GM19324 (cell line): Measurements from ENCODE around the gene CACTIN.
"Not testable (repeated sequence)": the region's sequence is repeated elsewhere in the genome, so short reads cannot be mapped to it uniquely, and the experiment has no call there.

Source experiments
- ATAC-seq: cut with Tn5 transposase; IDR thresholded peaks from one replicate; pipeline ENCODE4 v1.9.1; 2021; ENCODE audit warnings: mild to moderate bottlenecking, moderate library complexity; ENCODE audit not compliant: unreplicated experiment, low FRiP score

CACTIN gene

DNA sequence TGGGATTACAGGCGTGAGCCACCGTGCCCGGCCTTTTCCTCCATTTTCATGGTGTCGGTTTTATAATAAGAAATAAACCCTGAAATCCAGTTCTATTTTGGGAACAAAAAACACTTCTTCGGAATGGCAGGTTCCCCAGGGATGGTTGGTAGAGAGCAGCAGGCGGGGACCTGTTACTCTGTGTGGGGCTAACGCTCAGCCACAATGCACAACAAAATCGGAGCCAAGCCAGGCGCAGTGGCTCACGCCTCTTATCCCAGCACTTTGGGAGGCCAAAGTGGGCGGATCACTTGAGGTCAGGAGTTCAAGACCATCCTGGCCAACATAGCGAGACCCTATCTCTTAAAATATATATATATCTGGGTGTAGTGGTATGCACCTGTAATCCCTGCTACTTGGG, 25.6 kb downstream of the CACTIN start:
- ATAC-seq: no peak

DNA sequence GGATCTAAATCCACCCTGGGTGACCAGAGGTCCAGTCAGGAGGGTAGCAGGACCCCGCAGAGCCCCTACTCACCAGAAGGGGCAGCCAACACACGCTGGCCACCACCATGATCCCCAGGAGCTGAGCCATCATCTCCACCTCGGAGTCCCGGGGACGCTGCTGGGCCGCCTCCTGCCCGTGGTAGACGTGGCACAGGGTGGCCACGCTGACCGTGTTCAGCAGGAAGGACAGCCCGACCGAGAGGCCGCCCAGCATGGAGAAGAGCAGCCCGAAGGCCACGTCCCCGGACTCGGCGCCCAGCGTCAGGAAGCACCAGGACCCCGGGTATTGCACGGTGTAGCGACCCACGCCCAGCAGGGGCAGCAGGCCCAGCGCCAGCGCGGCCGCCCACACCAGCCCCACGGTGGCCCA, 26.8 kb downstream of the CACTIN start:
- ATAC-seq: no peak

DNA sequence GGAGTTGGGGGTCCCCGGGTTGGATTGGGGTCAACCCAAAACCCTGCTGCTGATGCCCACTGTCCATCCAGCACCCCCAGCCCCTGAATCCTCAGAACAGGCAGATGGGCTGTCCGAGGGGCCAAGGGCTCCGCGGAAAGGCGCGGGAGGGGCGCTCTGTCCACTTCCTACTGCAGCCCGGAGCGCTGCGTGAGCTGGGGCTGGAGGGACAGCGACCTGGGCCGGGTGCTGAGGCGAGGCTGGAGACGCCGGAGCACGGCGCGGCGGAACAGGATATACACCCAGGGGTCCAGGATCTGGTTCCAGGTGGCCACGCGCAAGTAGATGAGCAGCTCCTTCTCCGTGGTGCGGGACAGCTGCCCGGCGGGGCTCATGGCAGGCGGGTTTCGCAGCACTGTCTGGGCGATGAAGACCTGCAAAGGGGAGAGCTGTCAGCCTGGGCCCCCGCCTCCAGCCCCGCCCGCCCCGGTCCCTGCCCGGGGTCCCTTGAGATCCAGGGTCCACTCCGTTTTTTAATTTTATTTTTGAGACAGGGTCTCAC, 31.0 kb downstream of the CACTIN start:
- ATAC-seq: no peak

DNA sequence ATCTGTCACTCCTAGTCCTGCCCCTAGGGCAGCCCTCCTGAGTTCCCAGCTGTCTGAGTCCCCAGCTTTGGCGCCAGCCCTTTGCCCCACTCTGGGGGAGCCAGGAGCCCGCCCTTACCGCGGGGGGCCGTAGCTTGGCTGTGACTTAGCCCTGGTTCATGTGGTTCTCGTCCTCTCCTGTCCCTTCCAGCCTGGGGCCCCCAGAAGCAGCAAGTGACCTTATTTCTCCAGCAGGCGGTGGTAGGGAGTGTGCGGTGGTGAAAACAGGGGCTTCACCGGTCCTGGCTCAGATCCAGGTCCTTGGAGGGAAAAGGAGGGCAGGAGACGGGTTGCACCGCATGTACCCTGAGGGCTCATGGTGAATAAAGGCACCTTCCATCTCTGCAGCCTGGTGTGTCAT, 33.4 kb downstream of the CACTIN start:
- no peak for ATAC-seq

DNA sequence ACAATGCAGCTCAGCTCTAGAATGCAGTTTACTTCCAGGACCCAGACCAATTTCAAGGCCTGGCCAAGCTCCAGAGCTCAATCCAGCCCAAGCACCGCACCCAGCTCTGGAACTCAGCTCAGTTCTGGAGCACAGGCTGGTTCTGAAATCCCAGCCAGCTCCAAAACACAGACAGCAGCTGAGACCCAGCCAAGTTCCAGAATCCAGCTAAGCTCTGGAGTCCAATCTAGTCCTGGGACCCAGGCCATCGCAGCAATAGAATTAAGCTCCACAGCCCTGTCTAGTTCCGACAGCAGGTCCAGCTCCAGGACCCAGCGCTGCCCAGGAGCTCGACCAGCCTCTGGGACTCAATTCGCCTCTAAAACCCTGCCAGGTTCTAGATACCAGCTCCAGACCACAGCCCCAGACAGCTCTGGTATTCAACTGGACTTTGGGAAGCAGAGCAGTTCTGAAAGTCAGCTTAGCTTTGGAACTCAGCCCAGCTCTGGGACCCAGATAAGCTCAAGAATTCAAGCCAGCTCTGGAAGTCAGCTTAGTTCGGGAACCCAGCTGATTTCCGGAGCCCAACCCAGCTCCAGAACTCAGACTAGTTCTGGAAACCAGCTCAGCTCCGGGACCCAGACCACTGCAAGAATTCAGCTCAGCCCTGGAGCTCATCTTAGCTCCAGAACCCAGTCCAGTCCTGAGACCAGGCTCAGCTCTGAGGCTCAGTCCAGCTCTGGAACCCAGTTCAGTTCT, 34.5 kb downstream of the CACTIN start:
- ATAC-seq: no peak

DNA sequence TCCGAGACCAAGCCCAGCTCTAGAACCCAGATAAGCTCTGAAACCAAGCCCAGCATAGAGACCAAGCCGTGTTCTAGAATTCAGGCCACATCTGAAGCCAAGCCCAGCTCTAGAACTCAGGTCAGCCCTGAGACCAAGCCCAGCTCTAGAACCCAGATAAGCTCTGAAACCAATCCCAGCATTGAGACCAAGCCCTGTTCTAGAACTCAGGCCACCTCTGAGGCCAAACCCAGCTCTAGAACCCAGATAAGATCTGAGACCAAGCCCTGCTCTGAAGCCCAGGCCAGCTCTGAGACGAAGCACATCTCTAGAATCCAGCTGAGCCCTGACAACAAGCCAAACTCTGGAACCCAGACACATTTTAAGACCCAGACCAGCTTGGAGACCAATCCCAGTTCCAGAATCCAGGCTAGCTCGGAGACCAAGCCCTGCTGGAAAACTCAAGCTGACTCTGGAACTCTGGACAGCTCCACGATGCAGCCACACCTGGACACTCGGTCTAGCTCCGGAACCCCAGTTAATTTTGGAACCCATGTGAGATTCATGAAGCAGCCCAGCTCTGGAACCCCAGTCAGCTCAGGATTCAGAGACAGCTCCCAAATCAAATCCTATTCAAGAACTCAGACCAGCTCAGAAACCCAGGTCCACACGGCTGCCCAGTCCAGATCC, 35.5 kb downstream of the CACTIN start:
- no peak for ATAC-seq

DNA sequence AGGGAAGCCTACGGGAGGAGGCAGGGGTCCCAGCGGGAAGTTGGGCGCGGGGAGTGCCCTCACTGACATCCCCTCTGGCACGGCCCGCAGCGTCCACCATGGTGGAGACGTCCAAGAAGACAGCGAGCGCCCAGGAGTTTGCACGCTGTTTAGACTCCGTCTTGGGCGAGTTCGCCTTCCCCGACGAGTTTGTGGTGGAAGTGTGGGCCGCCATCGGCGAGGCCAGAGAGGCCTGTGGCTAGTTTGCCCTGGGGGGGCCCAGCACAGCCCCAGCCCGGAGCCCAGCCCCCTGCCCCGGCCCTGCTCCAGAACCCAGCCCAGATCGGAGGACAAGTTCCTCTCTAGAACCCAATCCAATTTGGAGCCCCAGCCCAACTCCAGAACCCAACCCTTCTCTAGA, 36.6 kb downstream of the CACTIN start:
- ATAC-seq: no peak

DNA sequence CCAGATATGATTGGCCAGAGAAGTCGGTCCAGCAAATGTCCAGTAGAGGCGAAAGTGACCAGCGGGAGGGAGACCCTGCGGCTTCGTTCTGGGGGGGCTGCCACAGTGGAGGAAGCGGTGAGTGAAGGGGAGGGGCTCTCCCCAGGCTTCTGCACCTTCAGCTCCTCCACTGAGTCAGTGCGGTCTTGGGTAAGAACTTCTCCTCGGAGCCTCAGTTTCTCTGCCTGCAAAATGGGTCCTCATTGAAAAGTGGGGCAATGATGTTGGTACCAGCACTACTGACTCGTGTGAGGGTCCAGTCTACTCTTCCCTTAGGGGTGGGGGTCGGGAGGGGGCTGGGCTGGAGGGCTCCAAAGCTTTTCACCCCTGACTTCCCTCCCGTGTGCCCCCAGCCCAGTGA, 37.2 kb downstream of the CACTIN start:
- ATAC-seq: no peak

DNA sequence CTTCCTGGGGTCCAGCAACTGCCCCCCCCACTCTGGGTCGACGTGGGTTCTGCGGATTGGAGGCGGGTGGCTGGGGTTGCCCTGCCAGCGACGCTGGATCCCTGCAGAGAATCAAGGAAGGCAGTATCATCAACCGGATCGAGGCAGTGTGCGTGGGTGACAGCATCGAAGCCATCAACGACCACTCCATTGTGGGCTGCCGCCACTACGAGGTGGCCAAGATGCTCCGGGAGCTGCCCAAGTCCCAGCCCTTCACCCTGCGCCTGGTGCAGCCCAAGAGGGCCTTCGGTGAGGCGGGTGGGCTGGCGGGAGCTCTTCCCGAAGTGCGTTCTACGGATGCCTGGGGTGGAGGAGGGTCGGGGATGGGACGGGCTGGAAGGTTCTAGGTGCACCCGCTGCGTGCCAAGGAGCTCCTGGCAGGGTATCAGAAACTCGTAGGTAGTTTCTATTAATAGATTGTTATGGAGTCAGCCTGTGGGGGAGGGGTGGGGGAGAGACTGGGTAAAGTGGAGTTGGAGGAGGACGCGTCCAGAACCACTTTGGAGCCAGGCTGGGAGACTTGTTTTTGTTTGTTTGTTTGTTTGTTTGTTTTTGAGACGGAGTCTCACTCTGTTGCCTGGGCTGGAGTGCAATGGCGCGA, 39.8 kb downstream of the CACTIN start:
- ATAC-seq: no peak

DNA sequence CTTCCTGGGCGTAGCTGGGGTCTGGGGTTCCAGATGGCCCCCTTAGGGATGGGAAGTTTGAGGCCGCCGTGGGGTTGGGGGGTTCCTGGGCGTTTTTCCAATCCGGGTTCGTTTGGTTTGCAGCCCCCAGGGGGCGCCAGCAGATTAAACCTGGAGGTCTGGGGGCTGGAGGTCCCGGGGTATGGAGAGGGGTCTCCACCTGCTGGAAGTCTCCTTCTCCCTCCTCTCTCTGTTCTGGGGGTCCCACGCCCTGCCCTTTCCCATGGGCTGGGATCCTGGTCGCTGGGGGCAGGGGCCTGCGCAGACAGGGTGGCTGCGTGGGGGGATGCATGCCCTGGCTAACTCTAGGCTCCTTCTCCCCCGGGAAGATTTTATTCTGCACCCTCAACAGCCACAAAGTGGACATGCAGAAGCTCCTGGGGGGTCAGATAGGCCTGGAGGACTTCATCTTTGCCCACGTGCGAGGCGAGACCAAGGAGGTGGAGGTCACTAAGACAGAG, 40.4 kb downstream of the CACTIN start:
- no peak for ATAC-seq

DNA sequence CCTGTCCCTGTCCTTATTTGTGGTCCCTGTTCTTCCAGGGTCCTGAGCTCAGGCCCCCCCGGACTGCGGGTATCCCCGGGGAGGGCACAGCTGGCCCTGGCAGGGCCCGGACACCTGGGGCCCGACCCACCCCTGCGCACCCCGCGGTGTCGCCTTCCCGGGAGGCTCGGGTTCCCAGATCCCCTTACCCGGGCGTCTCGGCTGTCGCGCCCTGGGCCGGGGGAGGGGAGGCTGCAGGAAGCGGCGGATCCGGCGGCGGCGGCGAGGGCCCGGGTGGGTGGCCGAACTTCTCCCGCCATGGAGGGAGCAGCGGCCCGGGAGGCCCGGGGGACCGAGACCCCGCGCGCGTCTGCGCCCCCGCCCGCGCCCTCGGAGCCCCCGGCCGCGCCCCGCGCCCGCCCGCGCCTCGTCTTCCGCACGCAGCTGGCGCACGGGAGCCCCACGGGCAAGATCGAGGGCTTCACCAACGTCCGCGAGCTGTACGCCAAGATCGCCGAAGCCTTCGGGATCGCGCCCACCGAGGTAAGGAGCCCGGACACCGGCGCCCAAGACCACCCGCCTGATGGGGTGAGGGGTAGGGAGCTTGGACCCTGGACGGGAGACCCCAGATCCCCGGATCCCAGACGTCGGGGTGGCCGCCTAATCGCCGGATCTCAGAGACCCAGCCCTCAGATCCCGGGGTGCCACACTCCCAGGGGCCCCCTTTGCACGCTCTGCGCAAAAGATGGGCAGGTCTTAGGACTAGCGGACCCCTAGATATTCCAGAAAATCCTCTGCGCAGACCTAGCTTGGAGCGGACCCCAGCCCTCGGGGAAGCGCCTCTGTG, 41.1 kb downstream of the CACTIN start, which contains the start of gene GIPC3:
Gene GIPC3 (plus strand): TSS at position 178 of the 826 bp plus-strand sequence. CDS start 120 bp downstream, at position 298.
- ATAC-seq: no peak

DNA sequence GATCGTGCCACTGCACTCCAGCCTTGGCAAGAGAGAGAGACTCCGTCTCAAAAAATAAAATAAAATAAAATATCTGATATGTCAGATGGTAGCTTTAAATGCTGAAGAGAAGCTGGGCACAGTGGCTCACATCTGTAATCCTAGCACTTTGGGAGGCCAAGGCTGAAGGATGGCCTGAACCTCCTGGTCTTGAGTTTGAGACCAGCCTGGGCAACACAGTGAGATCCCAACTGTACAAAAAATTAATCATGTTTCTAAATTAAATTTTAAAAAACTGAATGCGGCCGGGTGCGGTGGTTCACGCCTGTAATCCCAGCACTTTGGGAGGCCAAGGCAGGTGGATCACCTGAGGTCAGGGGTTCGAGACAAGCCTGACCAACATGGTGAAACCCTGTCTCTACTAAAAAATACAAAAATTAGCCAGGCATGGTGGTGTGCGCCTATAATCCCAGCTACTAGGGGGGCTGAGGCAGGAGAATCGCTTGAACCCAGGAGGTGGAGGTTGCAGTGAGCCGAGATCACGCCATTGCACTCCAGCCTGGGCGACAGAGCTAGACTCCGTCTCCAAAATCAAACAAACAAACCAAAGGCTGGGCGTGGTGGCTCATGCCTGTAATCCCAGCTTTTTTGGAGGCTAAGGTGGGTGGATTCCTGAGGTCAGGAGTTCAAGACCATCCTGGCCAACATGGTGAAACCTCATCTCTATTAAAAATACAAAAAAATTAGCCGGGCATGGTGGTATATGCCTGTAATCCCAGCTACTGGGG, 42.4 kb downstream of the CACTIN start:
- ATAC-seq: not testable (repeated sequence)

DNA sequence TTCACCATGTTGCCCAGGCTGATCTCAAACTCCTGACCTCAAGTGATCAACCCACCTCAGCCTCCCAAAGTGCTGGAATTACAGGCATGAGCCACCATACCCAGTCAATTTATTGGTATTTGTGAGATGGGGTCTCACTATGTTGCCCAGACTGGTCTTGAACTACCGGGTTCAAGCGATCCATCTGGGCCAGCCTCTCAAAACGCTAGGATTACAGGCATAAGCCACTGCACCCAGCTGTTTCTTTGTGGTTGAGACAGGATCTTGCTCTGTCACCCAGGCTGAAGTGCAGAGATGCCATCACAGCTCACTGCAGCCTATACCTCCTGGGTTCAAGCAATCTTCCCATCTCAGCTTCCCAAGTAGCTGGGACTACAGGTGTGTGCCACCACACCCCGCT, 44.8 kb downstream of the CACTIN start:
- not testable (repeated sequence) for ATAC-seq

DNA sequence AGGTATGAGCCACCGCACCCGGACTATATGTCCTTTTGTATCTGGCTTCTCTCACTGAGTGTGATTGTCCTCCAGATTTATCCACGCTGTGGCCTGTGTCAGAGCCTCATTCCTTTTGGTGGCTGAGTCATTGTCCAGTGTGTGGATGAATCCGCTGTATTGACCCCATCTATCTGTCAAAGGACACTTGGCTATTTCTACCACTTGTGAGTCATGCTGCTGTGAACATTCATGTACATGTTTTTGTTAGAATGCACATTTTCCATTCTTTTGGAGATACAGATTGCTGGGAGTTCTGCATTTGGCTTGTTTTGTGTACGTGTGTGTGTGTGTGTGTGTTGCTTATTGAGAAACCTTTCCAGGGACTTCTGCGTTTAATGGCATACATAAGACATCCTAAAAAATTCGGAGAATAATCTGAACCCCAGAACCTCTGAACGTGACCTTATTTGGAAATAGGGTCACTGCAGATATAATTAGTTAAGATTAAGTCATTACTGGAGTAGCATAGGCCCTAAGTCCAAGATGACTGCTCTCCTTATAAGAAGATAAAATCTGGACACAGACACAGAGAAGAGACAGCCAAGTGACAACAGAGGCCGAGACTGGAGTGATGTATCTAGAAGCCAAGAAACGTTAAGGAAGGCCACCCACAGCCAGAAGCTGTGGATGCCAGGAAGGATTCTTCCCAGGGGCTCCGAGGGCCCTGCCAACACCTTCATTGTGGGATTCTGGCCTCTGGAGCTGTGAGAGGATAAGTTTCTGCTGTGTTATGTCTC, 46.2 kb downstream of the CACTIN start:
- ATAC-seq: no peak

DNA sequence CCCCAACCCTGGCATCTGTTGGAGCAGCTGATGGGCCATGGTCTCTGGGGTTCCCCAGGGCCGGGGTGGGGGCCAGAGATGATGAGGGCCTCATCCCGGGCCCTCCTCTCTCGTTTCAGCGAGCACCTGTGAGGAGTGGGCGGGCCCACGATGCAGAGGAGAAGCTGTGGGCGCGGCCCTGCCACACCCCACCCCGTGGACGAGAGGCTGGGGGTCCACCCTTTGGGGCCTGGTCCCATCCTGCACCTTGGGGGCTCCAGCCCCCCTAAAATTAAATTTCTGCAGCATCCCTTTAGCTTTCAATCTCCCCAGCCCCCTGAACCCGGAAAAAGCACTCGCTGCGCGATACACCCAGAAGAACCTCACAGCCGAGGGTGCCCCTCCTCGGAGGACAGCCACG, 48.2 kb downstream of the CACTIN start:
- no peak for ATAC-seq

DNA sequence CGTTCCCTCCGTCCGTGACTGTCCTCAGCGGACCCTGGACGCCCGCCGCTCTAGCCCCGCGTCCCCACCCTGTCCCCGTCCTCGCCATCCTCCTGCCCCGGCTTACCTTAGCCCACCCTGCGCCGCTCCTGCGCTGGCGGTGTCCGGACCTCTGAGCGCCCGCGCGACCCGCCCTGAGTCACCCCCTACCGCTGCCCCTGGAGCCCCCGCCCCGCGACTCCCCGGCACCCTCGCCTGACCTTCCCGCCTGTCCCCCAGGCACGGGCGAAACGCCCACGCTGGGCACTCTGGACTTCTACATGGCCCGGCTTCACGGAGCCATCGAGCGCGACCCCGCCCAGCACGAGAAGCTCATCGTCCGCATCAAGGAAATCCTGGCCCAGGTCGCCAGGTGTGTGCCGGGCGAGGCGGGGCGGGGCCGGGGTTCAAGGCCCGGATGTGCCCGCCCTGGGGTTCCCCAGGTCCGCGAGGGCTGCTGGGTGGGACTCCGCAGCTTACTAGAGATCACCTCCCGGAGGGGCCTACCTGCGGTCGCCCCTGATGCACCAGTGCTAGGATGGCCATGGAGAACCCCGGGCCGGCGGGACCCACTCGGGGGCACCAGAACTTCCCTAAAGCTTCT, 48.8 kb downstream of the CACTIN start:
- no peak for ATAC-seq

DNA sequence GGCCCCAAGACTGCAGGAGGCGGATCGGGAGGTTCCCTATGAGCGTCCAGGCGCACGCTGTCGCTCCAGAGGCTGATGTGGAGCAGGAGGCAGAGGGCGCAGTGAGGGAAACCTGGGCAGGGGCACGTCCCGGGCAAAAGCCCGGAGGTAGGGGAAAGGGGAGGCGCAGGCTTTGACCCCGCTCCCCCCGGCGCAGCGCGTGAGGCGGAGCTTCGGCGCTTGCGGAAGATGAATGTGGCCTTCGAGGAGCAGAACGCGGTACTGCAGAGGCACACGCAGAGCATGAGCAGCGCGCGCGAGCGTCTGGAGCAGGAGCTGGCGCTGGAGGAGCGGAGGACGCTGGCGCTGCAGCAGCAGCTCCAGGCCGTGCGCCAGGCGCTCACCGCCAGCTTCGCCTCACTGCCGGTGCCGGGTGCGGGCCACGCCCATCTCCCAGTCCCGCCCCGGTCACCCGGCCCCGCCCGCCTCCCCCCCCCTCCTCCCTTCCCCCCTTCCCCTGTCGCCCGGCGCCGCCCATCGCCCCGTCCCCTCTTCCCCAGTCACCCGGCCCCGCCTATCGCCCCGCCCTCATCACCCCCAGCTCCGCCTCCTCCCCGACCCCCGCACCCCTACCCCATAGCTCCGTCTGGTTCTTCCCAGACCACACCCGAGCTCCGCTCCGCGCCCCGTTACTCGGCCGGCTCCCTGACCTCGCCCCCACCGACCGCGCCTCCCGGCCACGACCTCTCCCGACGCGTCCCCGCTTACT, 49.7 kb downstream of the CACTIN start:
- no peak for ATAC-seq
